Panc1 (cell line): ENCODE data around the gene CHST14. TPM values are rescaled to one million over a fixed set of nuclear protein-coding genes. Genes with fewer than 3 reads are reported as not detected.

Source experiments
- ATAC-seq: fragments of 200-7000 bp; cut with Tn5 transposase; 2 replicates; pipeline ENCODE4 v1.9.1; 2020; ENCODE audit warnings: mild to moderate bottlenecking, moderate library complexity
- BruUV-seq: library from RNA; stranded (reverse); fragments of 400-500 nt; replicated peaks from 2 replicates; lab custom pipeline; 2021; lab: Mats Ljungman, UMichigan
- CTCF ChIA-PET: fragments of 300-600 bp; sonication (Branson Sonifier 250); formaldehyde crosslinking; loops from one replicate; lab custom pipeline; 2022; ENCODE audit warnings: antibody characterized with exemption; lab: Charles Lee
- POLR2A ChIA-PET: fragments of 300-600 bp; sonication (Branson Sonifier 250); formaldehyde crosslinking; loops from one replicate; lab custom pipeline; 2022; ENCODE audit warnings: antibody characterized with exemption; lab: Charles Lee
- DNase-seq: peaks from one replicate; pipeline ENCODE4 v3.0.0-alpha.2; 2010; ENCODE audit warnings: low read depth, low spot score
- H3K27ac ChIP-seq: 2 replicates; pipeline ENCODE4 v1.5.1; 2011; ENCODE audit warnings: mild to moderate bottlenecking, low read length, inconsistent platforms
- H3K27me3 ChIP-seq: fragments of 200-500 bp; sonication (Bioruptor generic); 2 replicates; pipeline ENCODE4 v1.6.0; 2014; ENCODE audit warnings: low read length, inconsistent platforms; ENCODE audit not compliant: control insufficient read depth, insufficient read depth
- H3K36me3 ChIP-seq: fragments of 200-500 bp; sonication (Bioruptor generic); 2 replicates; pipeline ENCODE4 v1.5.1; 2014; ENCODE audit warnings: inconsistent platforms, mild to moderate bottlenecking, low read length, moderate library complexity; ENCODE audit not compliant: control insufficient read depth, insufficient read depth
- H3K4me1 ChIP-seq: 2 replicates; pipeline ENCODE4 v1.5.1; 2011; ENCODE audit warnings: inconsistent platforms, mild to moderate bottlenecking, low read length, moderate library complexity; ENCODE audit not compliant: control insufficient read depth, insufficient read depth
- H3K4me3 ChIP-seq, 2 experiments: 2 replicates each; pipeline ENCODE4 v1.5.1; 2011 to 2012; ENCODE audit warnings: low read depth in 2 of 2, low read length in 2 of 2, mild to moderate bottlenecking in 2 of 2, inconsistent platforms in 1 of 2, moderate library complexity in 1 of 2
- H3K9me3 ChIP-seq: fragments of 200-500 bp; sonication (Bioruptor generic); 2 replicates; pipeline ENCODE4 v1.5.1; 2014; ENCODE audit warnings: low read depth, mild to moderate bottlenecking, inconsistent platforms, low read length, moderate library complexity; ENCODE audit not compliant: control insufficient read depth, insufficient read depth
- POLR2AphosphoS5 ChIP-seq: IDR thresholded peaks from 2 replicates; pipeline ENCODE4 v1.6.1; 2012; ENCODE audit warnings: mild to moderate bottlenecking, low read depth, low read length, moderate library complexity
- SIN3A ChIP-seq: IDR thresholded peaks from 2 replicates; pipeline ENCODE4 v1.6.1; 2012; ENCODE audit warnings: low read depth, mild to moderate bottlenecking, low read length, moderate library complexity, borderline replicate concordance; ENCODE audit not compliant: insufficient read depth
- TCF7L2 ChIP-seq: IDR thresholded peaks from 2 replicates; pipeline ENCODE4 v1.6.1; 2011; ENCODE audit warnings: mild to moderate bottlenecking, low read depth, low read length, inconsistent platforms
- in situ Hi-C: cut with HindIII; loops from 2 replicates; pipeline ENCODE4 v1.10.0; 2016; ENCODE audit warnings: low sequenced_read_pairs, low pct_unique_long_range_greater_than_20kb
- intact Hi-C: fragments of 100-400 bp; cut with micrococcal nuclease; formaldehyde crosslinking; loops from one replicate; pipeline ENCODE4 v1.10.0; 2022; ENCODE audit not compliant: unreplicated experiment
- total RNA-seq: library from RNA; stranded (reverse); gene quantifications from one replicate; pipeline ENCODE4 v1.2.1, GENCODE V29; 2021; ENCODE audit not compliant: unreplicated experiment
- TF ChIP-seq, protein P1 (sequence below), 2 experiments: IDR thresholded peaks; 2 replicates each; pipeline ENCODE4 v1.6.1; 2011 to 2012; ENCODE audit warnings: low read depth in 2 of 2, control low read depth in 1 of 2, low read length in 1 of 2, mild to moderate bottlenecking in 1 of 2, moderate library complexity in 1 of 2; ENCODE audit not compliant: insufficient read depth in 1 of 2
- TF ChIP-seq, protein P2 (sequence below): fragments of 450-650 bp; IDR thresholded peaks from 2 replicates; pipeline ENCODE4 v1.5.1; 2017; ENCODE audit warnings: mild to moderate bottlenecking

The CHST14 gene
- total RNA-seq, 1 experiment from 2014 or later, result 42.4 TPM

DNA sequence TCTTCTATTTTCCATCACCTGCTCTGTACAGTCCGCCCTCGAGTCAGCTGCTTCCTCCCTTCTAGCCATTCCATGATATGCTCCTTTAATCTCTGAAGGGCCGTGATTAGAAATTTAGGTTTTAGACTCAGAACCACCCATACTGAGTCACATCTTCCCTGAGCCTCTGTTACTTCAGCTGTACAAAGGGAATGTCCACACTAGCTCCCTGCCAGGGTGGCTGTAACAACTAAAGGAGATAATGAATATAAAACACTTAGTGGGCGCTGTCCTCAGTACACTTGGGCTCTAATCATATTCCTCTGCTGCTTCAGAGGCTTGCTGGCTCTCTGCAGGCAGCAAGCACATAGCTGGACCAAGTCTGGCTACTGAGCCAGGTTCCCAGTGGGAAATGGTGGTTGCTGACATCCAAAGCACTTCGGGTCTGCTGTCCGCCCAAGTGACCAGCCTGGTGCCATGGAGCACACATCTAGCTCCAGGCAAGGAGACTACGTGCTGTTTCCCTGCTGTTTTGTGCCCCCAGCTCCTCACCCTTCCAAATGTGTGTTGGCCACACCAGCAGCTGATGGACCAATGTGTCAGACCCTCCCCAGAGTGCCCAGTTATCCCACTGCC is 901 bp upstream of the CHST14 start:
- no peak for TF ChIP-seq TCF7L2
- TF ChIP-seq, protein P1, sequence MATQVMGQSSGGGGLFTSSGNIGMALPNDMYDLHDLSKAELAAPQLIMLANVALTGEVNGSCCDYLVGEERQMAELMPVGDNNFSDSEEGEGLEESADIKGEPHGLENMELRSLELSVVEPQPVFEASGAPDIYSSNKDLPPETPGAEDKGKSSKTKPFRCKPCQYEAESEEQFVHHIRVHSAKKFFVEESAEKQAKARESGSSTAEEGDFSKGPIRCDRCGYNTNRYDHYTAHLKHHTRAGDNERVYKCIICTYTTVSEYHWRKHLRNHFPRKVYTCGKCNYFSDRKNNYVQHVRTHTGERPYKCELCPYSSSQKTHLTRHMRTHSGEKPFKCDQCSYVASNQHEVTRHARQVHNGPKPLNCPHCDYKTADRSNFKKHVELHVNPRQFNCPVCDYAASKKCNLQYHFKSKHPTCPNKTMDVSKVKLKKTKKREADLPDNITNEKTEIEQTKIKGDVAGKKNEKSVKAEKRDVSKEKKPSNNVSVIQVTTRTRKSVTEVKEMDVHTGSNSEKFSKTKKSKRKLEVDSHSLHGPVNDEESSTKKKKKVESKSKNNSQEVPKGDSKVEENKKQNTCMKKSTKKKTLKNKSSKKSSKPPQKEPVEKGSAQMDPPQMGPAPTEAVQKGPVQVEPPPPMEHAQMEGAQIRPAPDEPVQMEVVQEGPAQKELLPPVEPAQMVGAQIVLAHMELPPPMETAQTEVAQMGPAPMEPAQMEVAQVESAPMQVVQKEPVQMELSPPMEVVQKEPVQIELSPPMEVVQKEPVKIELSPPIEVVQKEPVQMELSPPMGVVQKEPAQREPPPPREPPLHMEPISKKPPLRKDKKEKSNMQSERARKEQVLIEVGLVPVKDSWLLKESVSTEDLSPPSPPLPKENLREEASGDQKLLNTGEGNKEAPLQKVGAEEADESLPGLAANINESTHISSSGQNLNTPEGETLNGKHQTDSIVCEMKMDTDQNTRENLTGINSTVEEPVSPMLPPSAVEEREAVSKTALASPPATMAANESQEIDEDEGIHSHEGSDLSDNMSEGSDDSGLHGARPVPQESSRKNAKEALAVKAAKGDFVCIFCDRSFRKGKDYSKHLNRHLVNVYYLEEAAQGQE (IDR thresholded peaks at IDR 0.05; ENCODE audit: insufficient read depth in 1 of 2, low read depth in 2 of 2, low read length in 1 of 2), result no peak
- TF ChIP-seq, protein P2, sequence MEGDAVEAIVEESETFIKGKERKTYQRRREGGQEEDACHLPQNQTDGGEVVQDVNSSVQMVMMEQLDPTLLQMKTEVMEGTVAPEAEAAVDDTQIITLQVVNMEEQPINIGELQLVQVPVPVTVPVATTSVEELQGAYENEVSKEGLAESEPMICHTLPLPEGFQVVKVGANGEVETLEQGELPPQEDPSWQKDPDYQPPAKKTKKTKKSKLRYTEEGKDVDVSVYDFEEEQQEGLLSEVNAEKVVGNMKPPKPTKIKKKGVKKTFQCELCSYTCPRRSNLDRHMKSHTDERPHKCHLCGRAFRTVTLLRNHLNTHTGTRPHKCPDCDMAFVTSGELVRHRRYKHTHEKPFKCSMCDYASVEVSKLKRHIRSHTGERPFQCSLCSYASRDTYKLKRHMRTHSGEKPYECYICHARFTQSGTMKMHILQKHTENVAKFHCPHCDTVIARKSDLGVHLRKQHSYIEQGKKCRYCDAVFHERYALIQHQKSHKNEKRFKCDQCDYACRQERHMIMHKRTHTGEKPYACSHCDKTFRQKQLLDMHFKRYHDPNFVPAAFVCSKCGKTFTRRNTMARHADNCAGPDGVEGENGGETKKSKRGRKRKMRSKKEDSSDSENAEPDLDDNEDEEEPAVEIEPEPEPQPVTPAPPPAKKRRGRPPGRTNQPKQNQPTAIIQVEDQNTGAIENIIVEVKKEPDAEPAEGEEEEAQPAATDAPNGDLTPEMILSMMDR, result no peak
- TF ChIP-seq SIN3A, result no peak
- no peak for TF ChIP-seq POLR2AphosphoS5
- ChIA-PET CTCF (interaction anchor here (0.6 to 1.5 kb wide), 3 partner anchors 95 to 928 kb away, joined by 3 to 4 read pairs (median 3); partner anchors contain the start of gene CCDC32), POLR2A (interaction anchor here (0.6 to 0.8 kb wide), 2 partner anchors 112 to 1095 kb away, joined by 3 to 7 read pairs; no protein-coding TSS in a partner anchor)
- Histone ChIP-seq H3K9me3 (no peaks in the 10 kb centered on the region), H3K4me3 (peak overlapping the region; percentile 42 to 61), H3K36me3 (no peaks in the 10 kb centered on the region; the same call in 1 of the 2 replicates), H3K4me1 (peaks cover 14% of the 10 kb centered on the region), H3K27me3 (no peaks in the 10 kb centered on the region), H3K27ac (peak overlapping the region; percentile 90)
- in situ Hi-C loops, result no loop called here
- DNase-seq (no peak), ATAC-seq (peak; percentile 1; the same call in 1 of the 2 replicates)
- BruUV-seq, result no TSS peak
- intact Hi-C loops, result no loop called here

DNA sequence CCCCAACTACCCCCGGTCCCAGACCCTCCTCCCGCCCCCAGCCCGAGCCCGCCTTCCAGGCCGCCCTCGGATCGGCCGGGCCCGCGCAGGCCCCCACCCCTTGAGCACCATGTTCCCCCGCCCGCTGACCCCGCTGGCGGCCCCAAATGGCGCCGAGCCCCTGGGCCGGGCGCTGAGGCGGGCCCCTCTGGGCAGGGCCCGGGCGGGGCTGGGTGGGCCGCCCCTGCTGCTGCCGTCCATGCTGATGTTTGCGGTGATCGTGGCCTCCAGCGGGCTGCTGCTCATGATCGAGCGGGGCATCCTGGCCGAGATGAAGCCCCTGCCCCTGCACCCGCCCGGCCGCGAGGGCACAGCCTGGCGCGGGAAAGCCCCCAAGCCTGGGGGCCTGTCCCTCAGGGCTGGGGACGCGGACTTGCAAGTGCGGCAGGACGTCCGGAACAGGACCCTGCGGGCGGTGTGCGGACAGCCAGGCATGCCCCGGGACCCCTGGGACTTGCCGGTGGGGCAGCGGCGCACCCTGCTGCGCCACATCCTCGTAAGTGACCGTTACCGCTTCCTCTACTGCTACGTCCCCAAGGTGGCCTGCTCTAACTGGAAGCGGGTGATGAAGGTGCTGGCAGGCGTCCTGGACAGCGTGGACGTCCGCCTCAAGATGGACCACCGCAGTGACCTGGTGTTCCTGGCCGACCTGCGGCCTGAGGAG is 472 bp downstream of the CHST14 start:
- Histone ChIP-seq H3K27ac (peak overlapping the region; percentile 77), H3K9me3 (no peaks in the 10 kb centered on the region), H3K36me3 (no peaks in the 10 kb centered on the region; the same call in 1 of the 2 replicates), H3K4me3 (peak overlapping the region; percentile 62 to 71), H3K27me3 (no peaks in the 10 kb centered on the region), H3K4me1 (peaks cover 14% of the 10 kb centered on the region)
- TF ChIP-seq, protein P1 (IDR thresholded peaks at IDR 0.05; ENCODE audit: insufficient read depth in 1 of 2, low read depth in 2 of 2, low read length in 1 of 2), result 0 out of 4 replicates have a peak, but pooled peaks of 1 of the 2 experiments have one; percentile 21
- no peak for TF ChIP-seq TCF7L2
- no TSS peak for BruUV-seq
- intact Hi-C loops (no loop called here), in situ Hi-C loops (no loop called here)
- ChIA-PET POLR2A (no interaction called here), CTCF (no interaction called here)
- peak; percentile 63 for ATAC-seq
- no peak for DNase-seq
